HEK293 (cell line): ENCODE data around the gene REEP2.

Experiments used
- ZBTB26 ChIP-seq: fragments of 450-650 bp; formaldehyde crosslinking; optimal IDR thresholded peaks from 2 replicates; pipeline ENCODE3; 2016; ENCODE audit warnings: missing biosample characterization, mild to moderate bottlenecking, missing genetic modification characterization
- ZNF518A ChIP-seq: fragments of 450-650 bp; formaldehyde crosslinking; conservative IDR thresholded peaks from 2 replicates; pipeline ENCODE4 v1.5.1; 2016; ENCODE audit warnings: low read depth, missing biosample characterization, missing genetic modification characterization

REEP2 gene

GRCh38 chr5:138495351-138495750, 56.5 kb downstream of the REEP2 start (continued):
- TF ChIP-seq ZNF518A (tag by site-specific recombination) = no peak
- no peak for TF ChIP-seq ZBTB26 (tag by site-specific recombination)
